H1 (cell line): Measurements from ENCODE around the gene VSIG10L. TPM values are rescaled to one million over a fixed set of nuclear protein-coding genes. Genes with fewer than 3 reads are reported as not detected.

Experiments
- BRCA1 ChIP-seq: IDR thresholded peaks from 2 replicates; pipeline ENCODE4 v1.6.1; 2012; ENCODE audit warnings: low read depth, low read length, improper control_type of control experiment
- polyA plus RNA-seq, 7 experiments: library from polyadenylated mRNA; depleted of rRNA in 3 of 7; stranded (reverse) in 5 of 7; unstranded in 2 of 7; fragments of >200 nt in 5 of 7; fragments of 200-250 nt in 2 of 7; gene quantifications; 1 replicate in 5 of 7; 2 replicates in 1 of 7; 4 replicates in 1 of 7; pipeline versions ENCODE4 v1.2.1 to v1.2.3, GENCODE V29; 2011 to 2013; ENCODE audit warnings: missing spikeins in 2 of 7, mixed read lengths in 2 of 7
- total RNA-seq: library from RNA; stranded (reverse); fragmentation: NEBNext Ultra II Directional; extraction: Animal tissue kit (Norgen Biotek cat#: 25700); gene quantifications from 2 replicates; pipeline ENCODE4 v1.2.1, GENCODE V29; 2021

Gene VSIG10L
- total and polyA plus RNA-seq, 2 of the 8 experiments (the other 6 are each of a cell fraction or from before 2014, with no cell fraction given): 10.3 to 10.4 TPM

DNA sequence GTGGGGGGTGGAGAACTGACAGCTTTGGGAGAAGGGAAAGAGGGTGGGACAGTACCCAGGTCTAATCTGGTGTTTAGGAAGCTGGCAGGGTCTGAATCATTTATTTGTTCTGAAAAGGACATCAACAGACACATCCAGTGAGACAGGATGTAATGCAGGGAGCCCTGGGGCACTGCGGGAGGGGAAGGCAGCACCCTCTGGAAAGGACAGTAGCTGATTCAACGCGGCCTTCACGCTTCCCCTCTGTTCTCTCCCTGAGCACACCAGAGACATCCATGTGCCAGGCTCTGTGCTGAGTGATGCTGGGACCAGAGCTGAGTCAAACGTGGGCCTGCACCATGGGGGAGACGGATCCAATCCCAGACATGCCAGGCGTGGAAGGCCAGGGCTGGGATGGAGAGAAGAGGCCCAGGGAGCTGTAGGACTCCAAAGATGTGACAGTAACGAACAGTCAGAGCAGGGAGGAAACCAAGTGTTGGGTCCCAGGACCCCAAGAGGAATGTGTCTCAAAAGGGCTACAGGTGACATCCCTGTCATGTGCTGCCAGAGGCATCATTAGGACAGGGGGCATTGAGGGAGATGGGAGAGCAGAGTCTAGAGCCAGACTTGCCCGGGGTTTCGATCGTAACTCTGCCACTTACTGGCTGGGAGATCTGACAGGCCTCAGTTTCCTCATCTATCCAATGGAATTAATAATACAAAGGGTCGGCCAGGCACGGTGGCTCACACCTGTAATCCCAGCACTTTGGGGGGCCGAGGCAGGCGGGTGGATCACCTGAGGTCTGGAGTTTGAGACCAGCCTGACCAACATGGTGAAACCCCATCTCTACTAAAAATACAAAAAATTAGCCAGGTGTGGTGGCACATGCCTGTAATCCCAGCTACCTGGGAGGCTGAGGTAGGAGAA lies 22.5 kb upstream of the VSIG10L start (continued):
- no peak for TF ChIP-seq BRCA1
